Fibroblast of lung (primary cell): ENCODE measurements around the gene PALMD. TPM values are rescaled to one million over a fixed set of nuclear protein-coding genes. Genes with fewer than 3 reads are reported as not detected.

ENCODE experiments used
- DNase-seq, 2 donors: peaks; one replicate each; pipeline versions ENCODE4 v3.0.0 to v3.0.0-alpha.2; 2010; ENCODE audit warnings: low read depth in 2 of 2
- H2AFZ ChIP-seq: 2 replicates; pipeline ENCODE4 v1.5.1; 2012; ENCODE audit warnings: low read length, control low read depth, inconsistent platforms
- H3K27ac ChIP-seq: 2 replicates; pipeline ENCODE4 v1.5.1; 2011; ENCODE audit warnings: low read length, control low read depth; ENCODE audit not compliant: insufficient read depth
- H3K27me3 ChIP-seq: 2 replicates; pipeline ENCODE4 v1.5.1; 2011; ENCODE audit warnings: mild to moderate bottlenecking, low read length; ENCODE audit not compliant: control insufficient read depth, insufficient read depth
- H3K36me3 ChIP-seq: 2 replicates; pipeline ENCODE4 v1.5.1; 2011; ENCODE audit warnings: low read length; ENCODE audit not compliant: control insufficient read depth, insufficient read depth
- H3K4me1 ChIP-seq: 2 replicates; pipeline ENCODE4 v1.5.1; 2011; ENCODE audit warnings: low read length; ENCODE audit not compliant: control insufficient read depth, insufficient read depth; ENCODE audit errors: extremely low read depth
- H3K4me2 ChIP-seq: 2 replicates; pipeline ENCODE4 v1.5.1; 2011; ENCODE audit warnings: low read length, control low read depth; ENCODE audit not compliant: insufficient read depth; ENCODE audit errors: extremely low read depth
- H3K4me3 ChIP-seq, 4 experiments: fragments of 200-600 bp in 1 of 4; sonication (generic) in 1 of 4; replicated peaks in 1 of 4; 2 replicates each; pipeline ENCODE4 v1.5.1; 2011 to 2016; ENCODE audit warnings: low read length in 4 of 4, low read depth in 3 of 4, mild to moderate bottlenecking in 3 of 4, control low read depth in 2 of 4, inconsistent platforms in 1 of 4, mixed read lengths in 1 of 4; ENCODE audit not compliant: insufficient read depth in 1 of 4; ENCODE audit errors: control extremely low read depth in 1 of 4
- H3K79me2 ChIP-seq: 2 replicates; pipeline ENCODE4 v1.5.1; 2012; ENCODE audit warnings: mild to moderate bottlenecking, low read length, inconsistent platforms; ENCODE audit not compliant: control insufficient read depth, insufficient read depth
- H3K9ac ChIP-seq: 2 replicates; pipeline ENCODE4 v1.5.1; 2011; ENCODE audit warnings: mild to moderate bottlenecking, low read length, control low read depth; ENCODE audit not compliant: insufficient read depth
- H3K9me3 ChIP-seq: 2 replicates; pipeline ENCODE4 v1.5.1; 2012; ENCODE audit warnings: low read depth, low read length; ENCODE audit not compliant: control insufficient read depth, insufficient read depth
- H4K20me1 ChIP-seq: 2 replicates; pipeline ENCODE4 v1.5.1; 2011; ENCODE audit warnings: low read length; ENCODE audit not compliant: control insufficient read depth, insufficient read depth; ENCODE audit errors: extremely low read depth
- EZH2 ChIP-seq: IDR thresholded peaks from 2 replicates; pipeline ENCODE4 v1.5.1; 2012; ENCODE audit warnings: low read length, control low read depth, mild to moderate bottlenecking; ENCODE audit errors: missing control alignments
- polyA plus RNA-seq, 2 donors: library from polyadenylated mRNA; depleted of rRNA in 1 of 2; stranded (reverse) in 1 of 2; unstranded in 1 of 2; fragments of >200 nt; gene quantifications; 2 replicates each; pipeline ENCODE4 v1.2.1, GENCODE V29; 2011 to 2012; ENCODE audit warnings: missing spikeins in 1 of 2
- total RNA-seq: library from RNA; depleted of rRNA; stranded (reverse); fragments of >200 nt; gene quantifications from 2 replicates; pipeline ENCODE4 v1.2.1, GENCODE V29; 2014
- TF ChIP-seq, protein P1 (sequence below), 2 donors: IDR thresholded peaks in 1 of 2; conservative IDR thresholded peaks in 1 of 2; 1 replicate in 1 of 2; 2 replicates in 1 of 2; pipeline ENCODE4 v1.5.1; 2011 to 2012; ENCODE audit warnings: low read length in 2 of 2, control low read depth in 1 of 2, inconsistent platforms in 1 of 2, low read depth in 1 of 2, mild to moderate bottlenecking in 1 of 2

Gene PALMD
- total and polyA plus RNA-seq, 2 donors (not counting 1 experiment from before 2014, with no cell fraction given) = 1.5 to 31.0 TPM

DNA sequence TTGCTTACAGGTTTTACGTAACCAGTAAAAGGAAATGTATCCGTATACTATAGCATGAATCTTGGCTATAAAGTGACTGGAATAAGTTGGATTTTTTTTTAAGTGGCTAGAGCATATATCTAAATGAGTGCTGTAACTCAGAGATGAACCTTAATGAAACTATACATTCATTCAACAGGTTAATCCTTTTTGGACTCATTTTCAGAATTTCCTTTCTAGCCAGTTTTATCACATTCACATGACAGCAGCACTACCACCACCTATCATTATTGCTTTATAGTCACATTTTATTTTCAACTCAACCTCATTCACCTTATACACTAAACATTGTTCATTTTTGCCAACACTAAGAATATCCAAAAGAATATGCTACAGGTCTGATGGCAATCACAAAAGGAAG, 89.9 kb downstream of the PALMD start:
- H3K36me3 ChIP-seq = no peaks in the 10 kb centered on the region
- H3K9me3 ChIP-seq = no peaks in the 10 kb centered on the region
- H2AFZ ChIP-seq = no peak overlapping the region
- H3K79me2 ChIP-seq = no peaks in the 10 kb centered on the region
- no peaks in the 10 kb centered on the region for H3K4me1 ChIP-seq
- TF ChIP-seq, protein P1, sequence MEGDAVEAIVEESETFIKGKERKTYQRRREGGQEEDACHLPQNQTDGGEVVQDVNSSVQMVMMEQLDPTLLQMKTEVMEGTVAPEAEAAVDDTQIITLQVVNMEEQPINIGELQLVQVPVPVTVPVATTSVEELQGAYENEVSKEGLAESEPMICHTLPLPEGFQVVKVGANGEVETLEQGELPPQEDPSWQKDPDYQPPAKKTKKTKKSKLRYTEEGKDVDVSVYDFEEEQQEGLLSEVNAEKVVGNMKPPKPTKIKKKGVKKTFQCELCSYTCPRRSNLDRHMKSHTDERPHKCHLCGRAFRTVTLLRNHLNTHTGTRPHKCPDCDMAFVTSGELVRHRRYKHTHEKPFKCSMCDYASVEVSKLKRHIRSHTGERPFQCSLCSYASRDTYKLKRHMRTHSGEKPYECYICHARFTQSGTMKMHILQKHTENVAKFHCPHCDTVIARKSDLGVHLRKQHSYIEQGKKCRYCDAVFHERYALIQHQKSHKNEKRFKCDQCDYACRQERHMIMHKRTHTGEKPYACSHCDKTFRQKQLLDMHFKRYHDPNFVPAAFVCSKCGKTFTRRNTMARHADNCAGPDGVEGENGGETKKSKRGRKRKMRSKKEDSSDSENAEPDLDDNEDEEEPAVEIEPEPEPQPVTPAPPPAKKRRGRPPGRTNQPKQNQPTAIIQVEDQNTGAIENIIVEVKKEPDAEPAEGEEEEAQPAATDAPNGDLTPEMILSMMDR (conservative IDR thresholded peaks at IDR 0.05 in 1 of 2, IDR thresholded peaks at IDR 0.05 in 1 of 2; ENCODE audit: low read depth in 1 of 2, low read length in 2 of 2) = no peak
- no peak for TF ChIP-seq EZH2
- no peak overlapping the region for H3K4me2 ChIP-seq
- H3K27me3 ChIP-seq = no peaks in the 10 kb centered on the region
- DNase-seq = no peak
- H3K9ac ChIP-seq = no peak overlapping the region
- H3K4me3 ChIP-seq = no peak overlapping the region
- no peak overlapping the region for H3K27ac ChIP-seq
- no peaks in the 10 kb centered on the region for H4K20me1 ChIP-seq

DNA sequence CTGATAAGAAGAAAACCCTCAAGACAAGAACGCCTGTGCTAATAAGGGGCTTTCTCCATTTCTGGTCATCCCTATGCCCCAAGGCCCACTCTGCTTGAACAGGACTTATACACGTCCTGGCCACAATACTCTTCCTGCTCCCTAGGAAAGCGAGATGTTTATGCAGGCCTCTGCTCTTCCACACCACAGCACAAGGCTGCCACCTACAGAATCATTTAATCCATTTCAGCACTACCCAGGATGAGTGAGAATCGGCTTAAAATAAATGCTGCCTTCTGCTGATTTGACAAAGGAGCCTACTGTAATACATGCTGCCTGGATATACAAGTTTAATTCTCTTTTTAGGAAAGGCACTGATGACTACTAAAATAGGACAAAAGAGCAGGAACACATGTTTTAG, 91.1 kb downstream of the PALMD start:
- Histone ChIP-seq H4K20me1 (no peaks in the 10 kb centered on the region), H3K36me3 (no peaks in the 10 kb centered on the region), H3K79me2 (no peaks in the 10 kb centered on the region), H3K9ac (no peak overlapping the region), H3K27me3 (no peaks in the 10 kb centered on the region), H3K4me3 (no peak overlapping the region), H2AFZ (no peak overlapping the region), H3K4me1 (no peaks in the 10 kb centered on the region), H3K9me3 (no peaks in the 10 kb centered on the region), H3K27ac (no peak overlapping the region), H3K4me2 (no peak overlapping the region)
- no peak for TF ChIP-seq EZH2
- TF ChIP-seq, protein P1 (conservative IDR thresholded peaks at IDR 0.05 in 1 of 2, IDR thresholded peaks at IDR 0.05 in 1 of 2; ENCODE audit: low read depth in 1 of 2, low read length in 2 of 2) = peak; percentile 56 to 61
- peak; percentile 68 to 76 for DNase-seq

DNA sequence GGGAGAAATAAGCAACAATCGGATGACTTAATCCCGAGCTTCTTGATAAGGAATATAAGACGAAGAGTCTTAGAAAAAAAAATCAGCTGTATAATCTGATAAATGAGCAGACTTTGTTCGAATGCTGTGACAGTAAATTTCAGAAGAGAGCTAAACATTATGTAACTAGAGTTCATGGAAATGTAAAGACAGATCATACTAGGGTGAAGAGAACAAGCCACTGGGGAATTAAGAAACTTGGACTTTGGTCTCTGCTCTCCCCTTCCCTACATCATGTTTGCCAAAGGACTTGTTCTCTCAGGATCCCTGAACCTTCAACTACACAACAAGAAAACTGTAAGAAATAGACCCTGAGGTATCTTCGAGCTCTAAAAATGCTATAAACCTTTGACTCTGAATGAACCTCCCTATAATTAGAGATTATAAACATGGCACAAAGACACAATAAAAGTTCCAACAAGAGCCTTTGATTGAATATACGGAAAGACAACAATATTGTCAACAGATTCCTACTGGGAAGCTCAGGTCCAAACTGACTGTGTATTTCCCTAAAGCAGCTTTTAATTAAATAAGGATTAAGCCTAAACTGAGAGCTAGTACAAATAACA, 93.0 kb downstream of the PALMD start:
- H4K20me1 ChIP-seq = no peaks in the 10 kb centered on the region
- no peaks in the 10 kb centered on the region for H3K9me3 ChIP-seq
- no peak overlapping the region for H3K4me3 ChIP-seq
- no peak for DNase-seq
- H3K4me1 ChIP-seq = no peaks in the 10 kb centered on the region
- H3K27me3 ChIP-seq = no peaks in the 10 kb centered on the region
- H2AFZ ChIP-seq = no peak overlapping the region
- no peaks in the 10 kb centered on the region for H3K79me2 ChIP-seq
- TF ChIP-seq EZH2 = no peak
- TF ChIP-seq, protein P1 (conservative IDR thresholded peaks at IDR 0.05 in 1 of 2, IDR thresholded peaks at IDR 0.05 in 1 of 2; ENCODE audit: low read depth in 1 of 2, low read length in 2 of 2) = no peak
- H3K27ac ChIP-seq = no peak overlapping the region
- no peaks in the 10 kb centered on the region for H3K36me3 ChIP-seq
- H3K4me2 ChIP-seq = no peak overlapping the region
- no peak overlapping the region for H3K9ac ChIP-seq
